WI38 (cell line): ENCODE measurements around the gene PNPLA4.

Source experiments
- H3K4me3 ChIP-seq: 2 replicates; pipeline ENCODE4 v1.5.1; 2011; ENCODE audit warnings: low read depth, mild to moderate bottlenecking, control low read depth, low read length
- CTCF ChIP-seq: IDR thresholded peaks from 2 replicates; pipeline ENCODE4 v1.5.1; 2012; ENCODE audit warnings: low read depth, mild to moderate bottlenecking, control low read depth, low read length

PNPLA4 gene

GRCh38 chrX:7876957-7877356 lies 50.3 kb downstream of the PNPLA4 start:
- TF ChIP-seq CTCF: no peak

DNA sequence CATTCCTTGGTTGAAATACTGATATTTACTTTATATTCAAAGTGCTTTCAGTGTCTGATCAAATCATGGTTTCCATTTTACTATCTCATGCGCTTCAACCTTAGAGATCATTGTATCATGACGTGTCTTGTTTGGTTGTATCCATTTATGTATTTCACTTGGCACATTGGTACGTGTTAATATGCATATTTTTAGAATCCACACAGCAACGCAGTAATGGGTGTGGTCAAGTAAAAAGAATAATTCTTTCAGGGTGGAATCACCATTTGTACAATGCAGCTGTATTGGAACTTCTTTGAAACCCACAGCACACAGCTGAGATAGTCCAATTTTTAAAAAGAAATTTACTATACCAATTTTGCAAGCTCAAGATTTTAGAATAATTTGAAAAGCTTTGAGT lies 55.2 kb downstream of the PNPLA4 start:
- no peak overlapping the region for H3K4me3 ChIP-seq
- TF ChIP-seq CTCF: no peak

More at GRCh38 chrX:7876957-7877356, 50.3 kb downstream of the PNPLA4 start:
- H3K4me3 ChIP-seq: no peak overlapping the region

DNA sequence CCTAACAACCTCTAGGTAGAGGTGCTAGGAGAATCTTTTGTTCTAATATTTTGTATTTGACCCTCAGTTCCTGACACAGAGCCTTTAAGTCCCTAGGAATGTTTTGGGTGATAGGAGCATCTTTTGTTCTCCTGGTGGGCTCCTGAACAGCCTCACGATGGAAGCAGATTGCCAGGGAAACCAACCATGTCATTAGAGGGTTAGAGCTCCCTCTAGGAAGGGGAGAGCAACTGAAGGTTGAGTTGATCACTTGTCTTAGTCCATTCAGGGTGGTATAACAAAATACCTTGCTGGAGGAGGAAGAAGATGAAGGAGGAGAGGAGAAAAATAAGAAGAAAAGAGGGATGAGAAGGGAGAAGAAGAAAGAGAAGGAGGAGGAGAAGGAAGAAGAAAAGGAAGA lies 75.0 kb downstream of the PNPLA4 start:
- no peak for TF ChIP-seq CTCF

More for the DNA sequence above, 75.0 kb downstream of the PNPLA4 start:
- H3K4me3 ChIP-seq: no peak overlapping the region
